ENCODE measurements around the gene ENOX1.

DNA sequence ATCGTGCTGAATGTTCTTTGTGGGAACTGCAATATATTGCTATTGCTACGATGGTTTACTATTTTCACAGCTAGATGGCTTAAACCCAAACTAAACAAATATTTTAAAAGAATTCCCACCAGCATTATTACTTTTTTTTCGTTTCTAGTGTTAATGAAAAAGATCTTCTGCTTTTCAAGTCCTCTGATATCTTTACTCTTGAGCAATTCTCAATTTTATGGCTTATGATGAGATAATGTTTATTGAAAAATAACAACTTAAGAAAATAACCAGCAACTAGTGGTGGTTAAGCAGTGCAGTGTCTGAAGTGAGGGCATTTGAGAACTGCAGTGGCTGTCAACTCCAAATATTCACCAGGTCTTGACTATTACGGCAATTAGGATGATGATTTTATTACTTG lies 360.4 kb downstream of the ENOX1 start:
- no peak for TF ChIP-seq EZH2 (IDR thresholded peaks at IDR 0.05)
- TF ChIP-seq POLR2AphosphoS5 (IDR thresholded peaks at IDR 0.05; ENCODE audit: borderline replicate concordance, low read depth, low read length) = no peak

All from SK-N-MC (cell line).